Neuronal stem cell (in vitro differentiated cells): ENCODE data around the gene TMEM135.
A peak's percentile ranks its signal among the peaks of the same experiment; 100 is the strongest.
"Not testable (repeated sequence)": the region's sequence is repeated elsewhere in the genome, so short reads cannot be mapped to it uniquely, and the experiment has no call there.

Experiments
- DNase-seq: peaks from one replicate; pipeline ENCODE4 v3.0.0-alpha.2; 2013; ENCODE audit warnings: low spot score
- H2AFZ ChIP-seq: one replicate; pipeline ENCODE4 v1.6.1; 2013; ENCODE audit warnings: mild to moderate bottlenecking, low read length, inconsistent platforms
- H2AK5ac ChIP-seq: 2 replicates; pipeline ENCODE4 v1.6.1; 2013; ENCODE audit warnings: low read depth, mild to moderate bottlenecking, inconsistent platforms, low read length, moderate library complexity, mixed read lengths
- H2BK120ac ChIP-seq: 2 replicates; pipeline ENCODE4 v1.6.1; 2013; ENCODE audit warnings: low read depth, mild to moderate bottlenecking, inconsistent platforms, low read length, moderate library complexity, mixed read lengths
- H2BK12ac ChIP-seq: one replicate; pipeline ENCODE4 v1.6.1; 2013; ENCODE audit warnings: low read length, inconsistent platforms
- H2BK15ac ChIP-seq: 2 replicates; pipeline ENCODE4 v1.6.1; 2013; ENCODE audit warnings: mild to moderate bottlenecking, low read length, inconsistent platforms, mixed read lengths
- H2BK5ac ChIP-seq: one replicate; pipeline ENCODE4 v1.6.1; 2013; ENCODE audit warnings: inconsistent platforms, mild to moderate bottlenecking, low read length, moderate library complexity
- H3K14ac ChIP-seq: one replicate; pipeline ENCODE4 v1.6.1; 2013; ENCODE audit warnings: low read length, inconsistent platforms
- H3K18ac ChIP-seq: 2 replicates; pipeline ENCODE4 v1.6.1; 2013; ENCODE audit warnings: low read length, inconsistent platforms
- H3K23ac ChIP-seq: 2 replicates; pipeline ENCODE4 v1.6.1; 2013; ENCODE audit warnings: low read depth, mild to moderate bottlenecking, mixed read lengths, low read length, inconsistent platforms; ENCODE audit not compliant: poor library complexity
- H3K27ac ChIP-seq: replicated peaks from 3 replicates; pipeline ENCODE4 v1.5.1; 2013; ENCODE audit warnings: low read length, inconsistent platforms
- H3K27me3 ChIP-seq, 3 experiments: 2 replicates each; pipeline ENCODE4 v1.6.1; 2013; ENCODE audit warnings: low read length in 3 of 3, mild to moderate bottlenecking in 2 of 3, inconsistent platforms in 1 of 3, low read depth in 1 of 3, mixed read lengths in 1 of 3, moderate library complexity in 1 of 3; ENCODE audit not compliant: control insufficient read depth in 3 of 3, insufficient read depth in 3 of 3
- H3K36me3 ChIP-seq, 2 donors: replicated peaks in 1 of 2; 2 replicates each; pipeline ENCODE4 v1.6.1; 2013; ENCODE audit warnings: low read length in 2 of 2; ENCODE audit not compliant: control insufficient read depth in 2 of 2, insufficient read depth in 2 of 2
- H3K4ac ChIP-seq: 2 replicates; pipeline ENCODE4 v1.6.1; 2013; ENCODE audit warnings: inconsistent platforms, mild to moderate bottlenecking, low read length, moderate library complexity
- H3K4me1 ChIP-seq, 2 donors: 1 replicate in 1 of 2; 2 replicates in 1 of 2; pipeline ENCODE4 v1.6.1; 2013; ENCODE audit warnings: low read length in 2 of 2, low read depth in 1 of 2; ENCODE audit not compliant: control insufficient read depth in 2 of 2, insufficient read depth in 1 of 2
- H3K4me2 ChIP-seq: one replicate; pipeline ENCODE4 v1.6.1; 2013; ENCODE audit warnings: mild to moderate bottlenecking, low read length, inconsistent platforms; ENCODE audit not compliant: insufficient read depth, poor library complexity, severe bottlenecking
- H3K4me3 ChIP-seq, 2 donors: 2 replicates each; pipeline ENCODE4 v1.5.1; 2013; ENCODE audit warnings: low read length in 2 of 2, mild to moderate bottlenecking in 2 of 2, inconsistent platforms in 1 of 2, moderate library complexity in 1 of 2
- H3K79me1 ChIP-seq: one replicate; pipeline ENCODE4 v1.6.1; 2013; ENCODE audit warnings: low read depth, mild to moderate bottlenecking, inconsistent platforms, low read length, moderate library complexity
- H3K9ac ChIP-seq: one replicate; pipeline ENCODE4 v1.6.1; 2013; ENCODE audit warnings: mild to moderate bottlenecking, low read depth, low read length, inconsistent platforms; ENCODE audit not compliant: poor library complexity
- H3K9me3 ChIP-seq, 2 donors: replicated peaks in 1 of 2; 2 replicates each; pipeline versions ENCODE3 to v1.6.1; 2013; ENCODE audit warnings: low read length in 2 of 2, mild to moderate bottlenecking in 2 of 2, inconsistent platforms in 1 of 2, low read depth in 1 of 2, mixed read lengths in 1 of 2, moderate library complexity in 1 of 2; ENCODE audit not compliant: control insufficient read depth in 2 of 2, insufficient read depth in 1 of 2
- H4K8ac ChIP-seq: one replicate; pipeline ENCODE4 v1.6.1; 2013; ENCODE audit warnings: low read depth, mild to moderate bottlenecking, inconsistent platforms, low read length, moderate library complexity
- H4K91ac ChIP-seq: one replicate; pipeline ENCODE4 v1.6.1; 2013; ENCODE audit warnings: low read length, low read depth, mild to moderate bottlenecking, inconsistent platforms; ENCODE audit not compliant: poor library complexity
- WGBS, 2 donors: extraction: QIAGEN DNeasy Blood & Tissue Kit; methylation state at CpG; one replicate each; pipeline ENCODE4 v1.1.7; 2013; ENCODE audit warnings: missing lambda C conversion rate in 2 of 2, mixed read lengths in 1 of 2; ENCODE audit not compliant: insufficient read length in 2 of 2, insufficient replicate concordance in 1 of 2; ENCODE audit errors: extremely low coverage in 2 of 2; 5-methylcytosine and 5-hydroxymethylcytosine counted together

The TMEM135 gene

GRCh38 chr11:87148749-87149148, 111.0 kb downstream of the TMEM135 start:
- no peak overlapping the region for H3K18ac ChIP-seq
- no peak overlapping the region for H3K4me2 ChIP-seq
- peaks cover 0 to 3% of the 10 kb centered on the region in 2 donors for H3K9me3 ChIP-seq
- H3K27me3 ChIP-seq = no peaks in the 10 kb centered on the region
- H2BK15ac ChIP-seq = no peak overlapping the region
- no peak overlapping the region for H2BK12ac ChIP-seq
- peaks cover 6 to 8% of the 10 kb centered on the region in 2 donors for H3K4me1 ChIP-seq
- no peak overlapping the region for H3K14ac ChIP-seq
- no peak overlapping the region for H2AK5ac ChIP-seq
- H3K4ac ChIP-seq = no peak overlapping the region
- no peak overlapping the region for H2AFZ ChIP-seq
- H3K4me3 ChIP-seq = no peak overlapping the region
- no peaks in the 10 kb centered on the region for H3K79me1 ChIP-seq
- no peak for DNase-seq
- no peak overlapping the region for H4K8ac ChIP-seq
- no peak overlapping the region for H3K23ac ChIP-seq
- WGBS, 2 donors = no CpG with 5 or more reads among the region's 2 CpGs
- H2BK120ac ChIP-seq = no peak overlapping the region
- H3K36me3 ChIP-seq = no peaks in the 10 kb centered on the region
- H3K9ac ChIP-seq = no peak overlapping the region
- no peak overlapping the region for H2BK5ac ChIP-seq
- peak overlapping the region; percentile 32 for H3K27ac ChIP-seq
- no peak overlapping the region for H4K91ac ChIP-seq

- WGBS, 2 donors = no CpG with 5 or more reads among the region's 7 CpGs
- not testable (repeated sequence) for H3K4me2 ChIP-seq, H3K27me3 ChIP-seq, H3K4me1 ChIP-seq, H3K27ac ChIP-seq, H2AFZ ChIP-seq, H4K91ac ChIP-seq, H3K4me3 ChIP-seq, H3K79me1 ChIP-seq, H3K18ac ChIP-seq, H3K14ac ChIP-seq, H3K9ac ChIP-seq, H2BK12ac ChIP-seq, H4K8ac ChIP-seq, H2BK5ac ChIP-seq, H2BK120ac ChIP-seq, DNase-seq, H3K36me3 ChIP-seq, H3K23ac ChIP-seq, H2AK5ac ChIP-seq, H2BK15ac ChIP-seq, H3K4ac ChIP-seq, H3K9me3 ChIP-seq
These were observed 112.0 kb downstream of the TMEM135 start for GRCh38 chr11:87149782-87150181.

- Histone ChIP-seq H3K9me3 (peaks cover 0 to 3% of the 10 kb centered on the region in 2 donors), H3K23ac (no peak overlapping the region), H3K4me3 (no peak overlapping the region), H3K4ac (no peak overlapping the region), H2BK5ac (no peak overlapping the region), H2BK15ac (no peak overlapping the region), H3K4me2 (no peak overlapping the region), H3K14ac (no peak overlapping the region), H3K4me1 (peaks cover 7 to 11% of the 10 kb centered on the region in 2 donors), H2AFZ (no peak overlapping the region), H2BK120ac (no peak overlapping the region), H2AK5ac (no peak overlapping the region), H3K9ac (no peak overlapping the region), H3K36me3 (no peaks in the 10 kb centered on the region), H3K27me3 (no peaks in the 10 kb centered on the region), H2BK12ac (no peak overlapping the region), H4K91ac (no peak overlapping the region), H3K79me1 (no peaks in the 10 kb centered on the region), H4K8ac (no peak overlapping the region), H3K18ac (no peak overlapping the region), H3K27ac (no peak overlapping the region)
- no CpG with 5 or more reads among the region's 1 CpG for WGBS, 2 donors
- DNase-seq = no peak
These were observed 113.2 kb downstream of the TMEM135 start for GRCh38 chr11:87150936-87151335.

DNA sequence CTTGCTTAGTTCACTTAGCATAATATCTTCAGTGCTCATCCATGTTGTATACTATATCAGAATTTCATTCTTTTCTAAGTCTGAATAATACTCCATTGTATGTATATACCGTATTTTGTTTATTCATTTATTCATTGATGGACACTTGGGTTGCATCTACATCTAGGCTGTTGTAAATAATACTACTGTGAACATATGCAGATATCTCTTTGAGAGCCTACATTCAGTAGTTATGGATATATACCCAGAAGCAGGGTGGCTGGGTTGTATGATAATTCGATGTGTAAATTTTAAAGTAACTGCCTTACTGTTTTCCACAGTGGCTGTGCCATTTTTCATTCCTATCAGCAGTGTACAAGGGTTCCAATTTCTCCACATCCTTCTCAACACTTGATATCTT, 116.5 kb downstream of the TMEM135 start:
- no peak for DNase-seq
- H3K4me1 ChIP-seq = peaks cover 4 to 6% of the 10 kb centered on the region in 2 donors
- no peak overlapping the region for H2AK5ac ChIP-seq
- H3K9ac ChIP-seq = no peak overlapping the region
- H2BK120ac ChIP-seq = no peak overlapping the region
- no peaks in the 10 kb centered on the region for H3K79me1 ChIP-seq
- no peak overlapping the region for H2AFZ ChIP-seq
- no peak overlapping the region for H2BK12ac ChIP-seq
- H3K9me3 ChIP-seq = peaks cover 0 to 3% of the 10 kb centered on the region in 2 donors
- no peak overlapping the region for H3K23ac ChIP-seq
- no CpG with 5 or more reads among the region's 2 CpGs for WGBS, 2 donors
- no peak overlapping the region for H3K18ac ChIP-seq
- no peak overlapping the region for H3K27ac ChIP-seq
- no peak overlapping the region for H3K4me3 ChIP-seq
- H3K14ac ChIP-seq = no peak overlapping the region
- H3K4ac ChIP-seq = no peak overlapping the region
- no peak overlapping the region for H4K8ac ChIP-seq
- no peaks in the 10 kb centered on the region for H3K36me3 ChIP-seq
- H3K27me3 ChIP-seq = no peaks in the 10 kb centered on the region
- no peak overlapping the region for H3K4me2 ChIP-seq
- H2BK15ac ChIP-seq = no peak overlapping the region
- no peak overlapping the region for H2BK5ac ChIP-seq
- no peak overlapping the region for H4K91ac ChIP-seq
